NAMALWA (cell line): ENCODE results near the gene BRD3.

ENCODE experiments used
- DNase-seq: peaks from one replicate; pipeline ENCODE4 v3.0.0-alpha.2; 2015; ENCODE audit warnings: low spot score

BRD3 gene

DNA sequence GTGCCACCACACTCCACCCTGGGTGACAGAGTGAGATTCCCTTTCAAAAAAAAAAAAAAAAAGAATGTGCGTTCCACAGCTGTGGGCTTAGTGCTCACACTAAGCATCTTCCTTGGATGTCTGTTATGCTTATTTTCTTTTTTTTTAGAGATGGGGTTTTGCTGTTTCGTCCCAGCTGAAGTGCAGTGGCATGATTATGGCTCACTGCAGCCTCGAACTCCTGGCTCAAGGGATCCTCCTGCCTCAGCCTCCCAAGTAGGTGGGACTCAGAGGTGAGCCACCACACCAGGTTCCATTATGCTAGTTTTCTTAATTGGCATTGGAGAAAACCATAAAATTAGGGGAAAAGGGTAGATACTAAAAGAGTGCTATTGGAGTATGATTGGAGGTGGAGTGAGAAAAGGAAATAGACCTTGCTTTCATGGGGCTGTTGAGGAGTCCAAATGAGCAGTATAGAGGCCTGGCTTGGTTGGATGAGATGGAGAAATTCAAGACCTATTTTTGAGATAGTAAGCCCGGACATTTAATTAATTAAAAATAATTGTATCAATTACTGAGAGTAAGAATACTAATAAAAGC lies 43.5 kb downstream of the BRD3 start:
- no peak for DNase-seq

DNA sequence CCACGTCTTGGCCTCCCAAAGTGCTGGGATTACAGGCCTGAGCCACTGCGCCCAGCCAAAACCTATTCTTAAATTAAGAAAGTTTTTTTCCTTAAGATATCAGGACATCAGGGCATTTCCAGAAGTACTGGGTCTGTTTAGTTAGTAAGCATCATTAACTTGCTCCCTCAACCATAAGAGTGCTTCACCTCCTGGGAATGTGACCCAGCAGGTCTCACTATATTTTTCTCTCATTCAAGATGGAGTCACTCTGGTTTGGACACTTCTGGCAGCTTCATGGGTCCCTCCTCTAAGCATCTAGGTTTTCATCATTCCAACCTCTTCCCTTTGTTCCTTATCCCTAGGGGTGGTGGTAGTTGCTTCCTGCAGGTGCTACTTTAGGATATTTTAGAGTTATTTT lies 52.9 kb downstream of the BRD3 start:
- no peak for DNase-seq

- DNase-seq: no peak
These were observed 56.4 kb downstream of the BRD3 start for GRCh38 chr9:134011401-134011800.

DNA sequence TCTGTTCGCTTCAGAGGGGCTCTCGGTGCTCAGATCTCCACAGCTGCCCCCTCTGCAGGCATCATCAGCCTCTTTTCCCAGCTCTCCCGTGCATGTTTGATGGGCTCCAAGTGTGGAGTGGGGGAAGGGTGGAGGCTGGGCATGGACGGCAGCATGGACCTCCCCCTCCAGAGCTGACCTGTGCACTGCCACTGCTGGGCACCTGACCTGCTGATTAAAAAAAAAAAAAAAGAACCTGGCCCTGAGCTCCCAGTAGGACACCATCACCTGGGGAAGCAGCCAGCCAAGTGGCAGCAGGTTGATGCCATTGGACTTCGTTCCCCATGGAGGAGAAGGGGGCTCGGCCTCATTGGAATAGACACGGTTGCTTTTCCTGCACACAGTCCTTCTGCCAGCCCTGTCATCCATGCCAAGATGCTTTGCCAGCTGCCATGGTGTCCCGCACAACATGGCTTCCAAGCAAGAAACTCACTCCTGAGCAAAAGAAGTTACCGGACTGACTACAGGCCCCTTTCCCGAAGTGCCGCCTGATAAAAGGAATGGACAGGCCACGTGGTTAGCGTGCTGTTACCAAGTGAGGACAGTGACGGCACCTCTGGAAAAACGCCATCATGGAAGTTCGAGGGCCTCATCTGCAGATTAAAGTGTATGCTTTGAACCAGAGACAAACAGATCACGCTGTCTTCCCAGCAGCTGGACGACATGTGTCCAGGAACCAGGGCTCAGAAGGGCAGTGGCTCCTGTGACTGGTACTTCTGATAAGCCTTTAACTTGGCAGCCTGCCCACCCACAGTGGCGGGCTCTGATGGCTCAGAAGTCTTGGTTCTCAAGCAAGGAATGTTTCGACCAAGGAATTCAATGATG lies 57.3 kb downstream of the BRD3 start:
- DNase-seq: no peak

GRCh38 chr9:134007571-134007970 lies 60.3 kb downstream of the BRD3 start:
- no peak for DNase-seq

- no peak for DNase-seq
These were observed 60.7 kb downstream of the BRD3 start for GRCh38 chr9:134007150-134007549.

GRCh38 chr9:134005381-134005780 lies 62.4 kb downstream of the BRD3 start:
- DNase-seq: no peak

- no peak for DNase-seq
These were observed 62.9 kb downstream of the BRD3 start for GRCh38 chr9:134004881-134005280.

GRCh38 chr9:134004131-134004873 lies 63.5 kb downstream of the BRD3 start:
- no peak for DNase-seq

- DNase-seq: no peak
These were observed 64.6 kb downstream of the BRD3 start for GRCh38 chr9:134003237-134003636.

GRCh38 chr9:134002796-134003195 lies 65.0 kb downstream of the BRD3 start:
- DNase-seq: no peak

DNA sequence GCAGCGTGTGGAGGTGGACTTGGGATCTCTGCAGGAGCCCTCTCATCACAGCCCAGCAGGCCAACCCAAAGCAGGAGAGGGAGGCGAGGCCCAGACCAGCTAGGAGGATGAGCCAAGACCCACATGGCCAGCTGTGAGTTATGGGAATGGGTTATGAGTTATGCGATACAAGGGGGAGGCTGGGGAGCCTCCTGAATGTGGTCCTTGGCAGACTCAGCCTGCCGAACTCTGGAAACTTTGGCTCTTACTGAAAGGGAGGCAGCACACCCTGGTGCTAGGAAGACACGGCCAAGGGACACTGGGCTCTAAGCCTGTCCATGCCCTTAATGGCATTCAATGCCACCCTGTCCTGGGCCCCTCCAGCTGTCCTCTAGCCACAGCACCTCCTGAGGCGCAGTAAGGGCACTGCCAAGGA lies 68.0 kb downstream of the BRD3 start:
- DNase-seq: no peak

DNA sequence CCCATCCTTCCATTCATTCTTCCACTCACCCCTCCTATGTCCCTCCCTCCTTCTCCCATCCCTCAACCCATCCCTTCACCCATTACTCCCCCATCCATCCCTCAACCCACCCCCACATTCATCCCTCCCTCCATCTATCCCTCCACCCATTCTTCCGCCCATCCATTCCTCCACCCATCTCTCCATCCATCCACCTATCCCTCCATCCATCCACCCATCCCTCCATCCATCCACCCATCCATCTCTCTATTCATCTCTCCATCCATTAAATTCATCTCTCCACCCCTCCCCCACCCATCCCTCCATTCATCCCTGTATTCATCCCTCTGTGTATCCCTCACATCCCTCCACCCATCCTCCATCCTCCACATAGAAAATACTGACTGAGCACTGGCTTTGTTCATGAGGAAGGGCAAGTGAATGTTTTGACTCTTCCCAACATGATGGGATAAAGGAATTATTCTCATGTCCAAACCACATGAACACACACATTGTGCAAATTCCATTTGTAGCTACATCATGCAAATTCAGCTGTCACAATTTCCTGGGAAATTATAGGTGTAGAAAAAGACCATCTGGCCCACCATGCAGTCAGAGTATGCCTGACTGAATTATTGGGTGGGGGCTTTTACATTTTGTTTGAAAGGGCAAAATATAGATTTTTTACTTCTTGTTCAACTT lies 68.8 kb downstream of the BRD3 start:
- DNase-seq: no peak

DNA sequence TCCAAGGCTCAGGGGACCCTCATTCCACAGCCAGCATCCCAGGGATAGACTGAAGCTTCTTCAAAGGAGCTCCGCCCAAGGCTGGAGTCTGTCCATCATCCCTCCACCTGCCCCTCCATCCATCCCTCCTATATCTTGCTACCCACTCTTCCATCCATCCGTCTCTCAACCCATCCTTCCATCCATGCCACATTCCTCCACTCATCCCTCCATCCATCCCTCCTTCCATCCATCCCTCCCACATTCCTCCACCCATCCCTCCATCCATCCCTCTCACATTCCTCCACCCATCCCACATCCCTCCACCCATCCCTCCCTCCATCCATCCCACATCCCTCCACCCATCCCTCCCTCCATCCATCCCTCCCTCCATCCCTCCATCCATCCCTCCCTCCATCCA lies 70.2 kb downstream of the BRD3 start:
- DNase-seq: no peak

GRCh38 chr9:133996531-133997520 lies 71.0 kb downstream of the BRD3 start:
- no peak for DNase-seq

DNA sequence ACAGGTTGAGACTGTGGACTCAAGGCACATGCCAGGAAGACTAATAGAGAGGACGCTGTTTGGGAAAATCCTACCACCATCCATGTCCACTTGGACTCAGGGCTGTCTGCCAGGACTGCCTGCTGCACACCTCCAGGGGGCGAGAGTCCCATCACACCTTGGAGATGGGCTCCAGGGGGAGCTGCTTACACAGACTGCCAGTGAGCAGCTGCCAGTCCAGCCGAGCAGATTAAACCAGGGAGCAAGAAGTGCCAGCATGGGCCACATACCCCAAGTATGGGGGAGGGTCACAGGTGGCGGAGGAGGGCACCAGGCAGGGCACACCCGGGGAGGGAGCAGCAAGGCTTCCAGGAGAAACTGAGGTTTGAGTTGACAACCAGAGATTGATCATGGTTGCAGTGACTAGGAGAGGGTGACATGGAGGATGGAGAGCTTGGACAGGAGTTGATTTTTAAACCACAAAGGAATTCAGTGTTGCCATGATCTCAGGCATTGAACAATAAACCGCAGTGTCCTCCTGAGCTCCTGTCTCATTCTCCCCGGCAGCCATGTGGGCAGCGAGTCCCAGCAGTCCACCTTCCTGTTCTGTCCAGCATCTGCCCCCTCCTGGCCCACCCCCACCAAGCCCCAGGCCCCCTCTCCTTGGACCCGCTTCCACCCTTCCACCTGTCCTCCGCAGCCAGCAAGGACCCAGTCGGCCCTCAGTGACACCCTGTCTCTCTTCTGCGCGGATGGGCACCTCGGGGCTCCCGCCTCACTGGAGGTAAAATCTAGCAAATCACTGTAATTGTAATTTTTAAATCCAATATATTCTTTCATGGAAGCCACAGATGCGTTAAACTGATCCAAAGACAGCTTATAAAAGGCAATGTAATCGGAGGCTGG lies 72.6 kb downstream of the BRD3 start:
- DNase-seq: no peak

- DNase-seq: peak; percentile 80
These were observed 73.3 kb downstream of the BRD3 start for GRCh38 chr9:133994353-133995011.

DNA sequence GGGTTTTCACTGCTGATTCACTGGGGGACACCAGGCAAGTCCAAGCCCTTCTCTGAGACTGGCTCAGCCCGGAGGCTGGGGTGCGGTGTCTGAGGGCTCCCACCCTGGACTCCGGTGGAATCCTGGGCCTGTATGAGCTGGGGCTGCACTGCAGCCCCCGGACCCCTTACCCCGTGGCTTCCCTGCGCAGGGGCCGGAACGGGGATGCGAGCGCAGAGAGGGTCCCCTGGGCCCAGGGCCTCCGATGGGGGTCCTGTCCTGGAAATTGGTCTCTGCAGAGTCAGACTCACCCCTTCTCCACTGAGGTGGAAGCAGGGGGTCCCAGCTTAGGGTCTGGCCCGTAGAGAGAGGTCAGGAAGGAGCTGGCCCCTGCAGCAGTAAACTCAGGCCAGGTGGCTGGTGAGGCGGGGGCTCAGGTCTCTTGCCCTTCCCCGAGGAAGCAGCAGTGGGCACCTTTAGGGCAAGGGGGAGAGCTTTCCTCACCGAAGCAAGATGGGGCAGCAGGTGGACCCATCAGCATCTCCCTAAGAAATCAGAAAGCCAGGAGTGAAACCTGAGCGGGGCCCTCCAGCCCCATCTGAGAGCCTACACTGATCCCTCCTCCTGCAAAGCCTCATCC lies 74.1 kb downstream of the BRD3 start:
- DNase-seq: no peak
